SK-N-SH (cell line): Measurements from ENCODE around the gene NEUROG1.

ENCODE experiments used
- CTCF ChIP-seq: fragments of 200-600 bp; sonication (generic); IDR thresholded peaks from 2 replicates; pipeline ENCODE4 v1.6.1; 2017; ENCODE audit warnings: antibody characterized with exemption, mild to moderate bottlenecking, moderate library complexity
- EP300 ChIP-seq, 2 experiments: IDR thresholded peaks; 2 replicates each; pipeline versions ENCODE4 v1.4.0 to v1.6.1; 2012; ENCODE audit warnings: borderline replicate concordance in 1 of 2, low read depth in 1 of 2, low read length in 1 of 2
- FOXJ3 ChIP-seq: sonication (generic); formaldehyde crosslinking; IDR thresholded peaks from 2 replicates; pipeline ENCODE4 v1.5.1; 2020; ENCODE audit warnings: mild to moderate bottlenecking, missing genetic modification reagents
- GABPA ChIP-seq: IDR thresholded peaks from 2 replicates; pipeline ENCODE4 v1.4.0; 2012; ENCODE audit warnings: low read depth, mild to moderate bottlenecking
- JUND ChIP-seq: IDR thresholded peaks from 2 replicates; pipeline ENCODE4 v1.4.0; 2012
- POLR2AphosphoS5 ChIP-seq: IDR thresholded peaks from 2 replicates; pipeline ENCODE4 v1.6.1; 2012; ENCODE audit warnings: low read depth, low read length
- RAD21 ChIP-seq: IDR thresholded peaks from 2 replicates; pipeline ENCODE4 v1.6.1; 2012; ENCODE audit warnings: mild to moderate bottlenecking, low read length
- REST ChIP-seq: IDR thresholded peaks from 2 replicates; pipeline ENCODE4 v1.6.1; 2012; ENCODE audit warnings: mild to moderate bottlenecking, low read depth, low read length, moderate library complexity
- RFX5 ChIP-seq: IDR thresholded peaks from 2 replicates; pipeline ENCODE4 v1.6.1; 2012; ENCODE audit warnings: mild to moderate bottlenecking, improper control_type of control experiment, low read length
- TEAD4 ChIP-seq: IDR thresholded peaks from 2 replicates; pipeline ENCODE4 v1.4.0; 2012; ENCODE audit warnings: mild to moderate bottlenecking, borderline replicate concordance; ENCODE audit not compliant: insufficient read depth
- YY1 ChIP-seq: IDR thresholded peaks from 2 replicates; pipeline ENCODE4 v1.4.0; 2012; ENCODE audit warnings: low read depth, mild to moderate bottlenecking
- TF ChIP-seq, protein P1 (sequence below): IDR thresholded peaks from 2 replicates; pipeline ENCODE4 v1.4.0; 2012; ENCODE audit warnings: low read depth, borderline replicate concordance

DNA sequence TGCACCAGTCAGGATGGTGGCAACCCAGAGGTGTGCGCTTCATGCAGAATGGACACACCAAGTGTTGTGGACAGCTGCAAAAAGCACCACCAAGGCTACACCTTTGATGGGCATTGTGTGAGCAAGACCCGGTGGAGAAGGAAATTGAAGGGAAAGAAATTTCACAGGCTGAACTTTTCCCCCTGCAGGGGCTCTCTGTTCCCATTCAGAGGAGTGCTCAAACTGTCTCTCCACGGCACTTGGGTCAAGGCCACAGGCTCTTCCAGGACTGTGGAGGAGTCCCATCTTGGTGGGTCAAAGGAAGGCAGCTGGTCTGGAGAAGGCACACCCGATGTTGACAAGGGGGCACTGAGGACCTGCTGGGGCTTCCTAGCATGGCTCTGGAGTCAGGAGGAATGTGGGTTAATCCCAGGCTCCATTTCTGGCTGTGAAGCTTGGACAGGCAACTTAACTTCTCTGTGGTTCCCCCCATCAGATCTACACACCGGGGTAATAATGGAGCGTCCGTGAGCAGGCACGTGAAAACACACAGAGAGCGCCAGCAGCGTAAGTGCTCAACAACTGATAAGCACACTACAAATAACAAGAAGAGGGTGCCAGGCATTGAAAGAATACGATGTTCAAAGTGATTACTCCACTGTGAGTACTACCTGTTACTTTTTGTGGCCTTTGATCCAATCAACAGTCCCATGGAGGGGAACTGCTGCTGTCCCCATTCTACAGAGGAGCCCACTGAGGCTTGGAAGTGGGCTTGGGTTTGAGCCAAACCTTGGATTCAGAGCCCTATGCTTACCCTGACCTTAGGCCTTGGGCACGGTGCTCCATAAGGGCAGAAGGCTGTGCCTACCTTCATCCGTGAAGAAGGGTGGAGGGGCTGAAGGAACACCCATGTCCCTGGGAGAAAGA, 49.4 kb downstream of the NEUROG1 start:
- TF ChIP-seq EP300 (IDR thresholded peaks at IDR 0.05; ENCODE audit: borderline replicate concordance in 1 of 2, low read depth in 1 of 2, low read length in 1 of 2) (no peak), CTCF (no peak), GABPA (no peak), POLR2AphosphoS5 (no peak), YY1 (no peak), RFX5 (no peak), RAD21 (no peak), FOXJ3 (no peak), REST (no peak), TEAD4 (no peak), JUND (no peak)
- TF ChIP-seq, protein P1, sequence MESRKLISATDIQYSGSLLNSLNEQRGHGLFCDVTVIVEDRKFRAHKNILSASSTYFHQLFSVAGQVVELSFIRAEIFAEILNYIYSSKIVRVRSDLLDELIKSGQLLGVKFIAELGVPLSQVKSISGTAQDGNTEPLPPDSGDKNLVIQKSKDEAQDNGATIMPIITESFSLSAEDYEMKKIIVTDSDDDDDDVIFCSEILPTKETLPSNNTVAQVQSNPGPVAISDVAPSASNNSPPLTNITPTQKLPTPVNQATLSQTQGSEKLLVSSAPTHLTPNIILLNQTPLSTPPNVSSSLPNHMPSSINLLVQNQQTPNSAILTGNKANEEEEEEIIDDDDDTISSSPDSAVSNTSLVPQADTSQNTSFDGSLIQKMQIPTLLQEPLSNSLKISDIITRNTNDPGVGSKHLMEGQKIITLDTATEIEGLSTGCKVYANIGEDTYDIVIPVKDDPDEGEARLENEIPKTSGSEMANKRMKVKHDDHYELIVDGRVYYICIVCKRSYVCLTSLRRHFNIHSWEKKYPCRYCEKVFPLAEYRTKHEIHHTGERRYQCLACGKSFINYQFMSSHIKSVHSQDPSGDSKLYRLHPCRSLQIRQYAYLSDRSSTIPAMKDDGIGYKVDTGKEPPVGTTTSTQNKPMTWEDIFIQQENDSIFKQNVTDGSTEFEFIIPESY = no peak
